Activated CD4-positive, alpha-beta T cell treated with anti-CD3 and anti-CD28 coated beads, Interleukin-2, amount 50 U/mL, for 48 hours (primary cell): Measurements from ENCODE around the gene MEIS3.

Experiments
- DNase-seq, 2 experiments: peaks; one replicate each; pipeline ENCODE4 v3.0.0-alpha.2; 2020

MEIS3 gene

GRCh38 chr19:47356900-47357299 lies 62.4 kb downstream of the MEIS3 start:
- DNase-seq = no peak

DNA sequence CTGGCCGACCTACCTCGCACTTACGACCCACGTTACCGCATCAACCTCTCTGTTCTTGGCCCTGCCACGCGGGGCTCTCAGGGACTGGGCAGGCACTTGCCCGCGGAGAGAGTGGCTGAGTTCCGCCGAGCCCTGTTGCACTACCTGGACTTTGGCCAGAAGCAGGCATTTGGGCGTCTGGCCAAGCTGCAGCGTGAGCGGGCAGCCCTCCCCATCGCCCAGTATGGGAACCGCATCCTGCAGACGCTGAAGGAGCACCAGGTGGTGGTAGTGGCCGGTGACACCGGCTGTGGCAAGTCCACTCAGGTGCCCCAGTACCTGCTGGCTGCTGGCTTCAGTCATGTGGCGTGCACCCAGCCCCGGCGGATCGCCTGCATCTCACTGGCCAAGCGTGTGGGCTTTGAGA lies 66.0 kb downstream of the MEIS3 start:
- DNase-seq = no peak
